Aorta (tissue), 5 donors: ENCODE results near the gene ANXA3. TPM values are rescaled to one million over a fixed set of nuclear protein-coding genes. Genes with fewer than 3 reads are reported as not detected.
A peak's percentile ranks its signal among the peaks of the same experiment; 100 is the strongest.

Experiments
- ATAC-seq: fragments of 200-7000 bp; cut with Tn5 transposase; one replicate; pipeline ENCODE4 v1.9.1; 2022; ENCODE audit warnings: moderate library complexity; ENCODE audit not compliant: low FRiP score
- DNase-seq, 2 donors: peaks; one replicate each; pipeline ENCODE4 v3.0.0-alpha.2; 2020
- H3K27ac ChIP-seq, 2 donors: one replicate each; pipeline ENCODE4 v1.5.1; 2013; ENCODE audit warnings: low read length in 2 of 2, mild to moderate bottlenecking in 2 of 2, moderate library complexity in 2 of 2, control low read depth in 1 of 2, inconsistent platforms in 1 of 2, low read depth in 1 of 2
- H3K27me3 ChIP-seq, 2 donors: one replicate each; pipeline ENCODE4 v1.6.1; 2013; ENCODE audit warnings: control low read depth in 1 of 2, low read length in 1 of 2, mild to moderate bottlenecking in 1 of 2, moderate library complexity in 1 of 2; ENCODE audit not compliant: insufficient read depth in 2 of 2, control insufficient read depth in 1 of 2
- H3K36me3 ChIP-seq, 2 donors: one replicate each; pipeline ENCODE4 v1.6.1; 2013; ENCODE audit warnings: control low read depth in 1 of 2, low read length in 1 of 2, mild to moderate bottlenecking in 1 of 2; ENCODE audit not compliant: insufficient read depth in 2 of 2, control insufficient read depth in 1 of 2
- H3K4me1 ChIP-seq, 2 donors: one replicate each; pipeline ENCODE4 v1.6.1; 2013; ENCODE audit warnings: low read length in 2 of 2, control low read depth in 1 of 2, mild to moderate bottlenecking in 1 of 2, moderate library complexity in 1 of 2; ENCODE audit not compliant: insufficient read depth in 2 of 2, control insufficient read depth in 1 of 2
- H3K4me3 ChIP-seq, 2 donors: one replicate each; pipeline ENCODE4 v1.5.1; 2013; ENCODE audit warnings: low read length in 2 of 2, control low read depth in 1 of 2, mild to moderate bottlenecking in 1 of 2
- H3K9me3 ChIP-seq: one replicate; pipeline ENCODE4 v1.6.1; 2013; ENCODE audit warnings: mild to moderate bottlenecking, low read length; ENCODE audit not compliant: control insufficient read depth
- WGBS, 2 donors: extraction: QIAGEN DNeasy Blood & Tissue Kit; methylation state at CpG; one replicate each; pipeline ENCODE4 v1.1.7; 2013; 5-methylcytosine and 5-hydroxymethylcytosine counted together
- intact Hi-C, 2 donors: fragments of 100-400 bp; cut with DNase I; formaldehyde crosslinking; loops; one replicate each; pipeline versions ENCODE4 v1.14.2 to v1.15.0; 2022
- polyA plus RNA-seq, 2 donors: library from polyadenylated mRNA; stranded (reverse); fragments of 200-250 nt; gene quantifications; one replicate each; pipeline ENCODE4 v1.2.3, GENCODE V29; 2013
- total RNA-seq, 2 donors: library from RNA; stranded (reverse); fragmentation: NEBNext Ultra II Directional; extraction: Animal tissue kit (Norgen Biotek cat#: 25700); gene quantifications; one replicate each; pipeline ENCODE4 v1.2.1, GENCODE V29; 2021
- donor health status: healthy with polysubstance abuse.
- donor health status: Bipolar disorder and iron deficiency.
- donor health status: DM: no; HTN: no; CAD: no.
- donor health status: DM: no; HTN: no; CAD: no.
- donor health status: DM: yes; HTN: yes; CAD: no.

The ANXA3 gene
- total and polyA plus RNA-seq, 4 donors = 5.0 to 54.0 (median 7.7) TPM

DNA sequence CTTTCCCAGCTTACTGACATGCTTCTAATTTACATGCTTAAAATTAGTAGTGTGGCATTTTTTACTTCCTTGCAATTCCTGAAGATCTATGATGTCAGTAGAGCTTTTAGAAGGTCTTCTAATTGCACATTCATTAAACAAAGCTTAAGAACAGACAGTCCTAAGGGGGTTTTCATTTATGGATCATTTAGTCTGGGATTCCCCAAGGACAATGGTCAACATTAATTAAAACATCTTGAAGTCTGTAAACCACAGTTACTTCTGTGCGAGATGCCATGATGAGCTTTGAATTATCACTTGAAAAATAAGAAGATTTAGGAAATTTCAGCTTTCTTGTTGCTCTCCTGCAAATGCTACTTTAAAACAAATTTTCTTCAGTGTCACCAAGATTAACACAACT lies 20.2 kb downstream of the ANXA3 start:
- no peaks in the 10 kb centered on the region for H3K4me1 ChIP-seq
- 96 to 98% methylated on average over 1 of the region's 1 CpG for WGBS, 2 donors
- no peak overlapping the region for H3K4me3 ChIP-seq
- no peak for DNase-seq
- H3K9me3 ChIP-seq = no peaks in the 10 kb centered on the region
- H3K27me3 ChIP-seq = no peaks in the 10 kb centered on the region
- H3K27ac ChIP-seq = no peak overlapping the region
- no peak for ATAC-seq
- H3K36me3 ChIP-seq = no peaks in the 10 kb centered on the region
- intact Hi-C loops = loop anchor here in 1 of 2 donors (10.0 kb wide), 1 partner anchor 1833 kb away; no protein-coding TSS in a partner anchor

DNA sequence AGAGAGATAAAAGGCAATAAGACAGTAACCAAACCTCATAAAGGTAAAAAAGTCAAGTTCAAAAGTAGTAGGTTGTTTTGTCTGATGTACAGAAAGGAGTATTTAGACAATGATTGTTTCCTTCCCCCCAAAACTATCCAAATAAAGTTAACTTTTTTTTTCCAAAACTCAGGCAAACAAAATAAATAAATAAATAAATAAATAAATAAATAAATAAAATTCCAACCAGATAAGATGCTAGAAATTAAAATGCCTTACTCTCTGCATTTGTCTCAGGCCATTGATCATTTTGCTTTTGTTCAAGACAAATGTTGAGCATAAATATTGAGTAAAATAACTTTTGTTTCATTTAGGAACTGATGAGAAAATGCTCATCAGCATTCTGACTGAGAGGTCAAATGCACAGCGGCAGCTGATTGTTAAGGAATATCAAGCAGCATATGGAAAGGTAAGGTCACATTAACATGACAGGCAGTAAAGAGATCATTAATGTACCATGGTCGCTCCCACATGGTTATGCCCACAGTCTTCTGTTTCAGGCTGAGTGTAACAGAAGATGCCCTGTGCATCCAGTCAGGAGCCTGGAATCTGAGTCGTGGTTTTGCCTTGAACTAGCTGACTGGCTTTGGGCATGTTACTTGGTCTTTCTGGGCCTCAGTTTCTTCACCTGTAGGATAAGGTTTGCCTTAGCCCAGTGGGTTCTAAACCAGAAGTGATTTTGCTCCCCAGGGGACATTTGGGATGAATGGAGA lies 27.3 kb downstream of the ANXA3 start:
- no peaks in the 10 kb centered on the region for H3K4me1 ChIP-seq
- no peak for DNase-seq
- no peak overlapping the region for H3K4me3 ChIP-seq
- no peaks in the 10 kb centered on the region for H3K27me3 ChIP-seq
- no peak overlapping the region for H3K27ac ChIP-seq
- H3K36me3 ChIP-seq = peaks cover 0 to 2% of the 10 kb centered on the region in 2 donors
- no peak for ATAC-seq
- intact Hi-C loops = loop anchor here in 1 of 2 donors (10.0 kb wide), 1 partner anchor 1826 kb away; no protein-coding TSS in a partner anchor
- 97 to 98% methylated on average over 3 of the region's 3 CpGs for WGBS, 2 donors
- no peaks in the 10 kb centered on the region for H3K9me3 ChIP-seq

DNA sequence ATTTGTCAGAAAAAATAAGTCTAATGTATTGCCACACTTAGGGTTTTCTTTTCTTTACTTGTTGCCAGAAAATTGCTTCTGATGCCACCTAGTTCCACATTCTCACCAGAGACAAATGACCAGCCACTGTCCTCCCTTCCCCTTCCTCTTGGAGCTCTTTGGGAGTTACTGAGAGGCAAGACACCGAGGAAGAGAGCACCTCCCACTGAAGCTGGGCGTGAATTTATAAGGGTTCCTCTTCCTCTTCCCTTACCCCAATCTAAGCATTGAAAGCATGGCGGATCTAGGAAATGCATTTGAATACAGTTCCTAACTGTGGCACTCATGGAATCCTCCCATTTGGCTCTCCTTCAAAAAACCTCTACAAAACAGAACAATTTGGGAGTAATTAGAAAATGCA lies 30.0 kb downstream of the ANXA3 start:
- intact Hi-C loops = no loop called here
- ATAC-seq = no peak
- Histone ChIP-seq H3K36me3 (peaks cover 0 to 2% of the 10 kb centered on the region in 2 donors), H3K27ac (no peak overlapping the region), H3K4me3 (no peak overlapping the region), H3K4me1 (no peaks in the 10 kb centered on the region), H3K9me3 (no peaks in the 10 kb centered on the region), H3K27me3 (no peaks in the 10 kb centered on the region)
- peak in 1 of 2 donors; percentile 64 for DNase-seq
- 84 to 89% methylated on average over 3 of the region's 3 CpGs for WGBS, 2 donors

DNA sequence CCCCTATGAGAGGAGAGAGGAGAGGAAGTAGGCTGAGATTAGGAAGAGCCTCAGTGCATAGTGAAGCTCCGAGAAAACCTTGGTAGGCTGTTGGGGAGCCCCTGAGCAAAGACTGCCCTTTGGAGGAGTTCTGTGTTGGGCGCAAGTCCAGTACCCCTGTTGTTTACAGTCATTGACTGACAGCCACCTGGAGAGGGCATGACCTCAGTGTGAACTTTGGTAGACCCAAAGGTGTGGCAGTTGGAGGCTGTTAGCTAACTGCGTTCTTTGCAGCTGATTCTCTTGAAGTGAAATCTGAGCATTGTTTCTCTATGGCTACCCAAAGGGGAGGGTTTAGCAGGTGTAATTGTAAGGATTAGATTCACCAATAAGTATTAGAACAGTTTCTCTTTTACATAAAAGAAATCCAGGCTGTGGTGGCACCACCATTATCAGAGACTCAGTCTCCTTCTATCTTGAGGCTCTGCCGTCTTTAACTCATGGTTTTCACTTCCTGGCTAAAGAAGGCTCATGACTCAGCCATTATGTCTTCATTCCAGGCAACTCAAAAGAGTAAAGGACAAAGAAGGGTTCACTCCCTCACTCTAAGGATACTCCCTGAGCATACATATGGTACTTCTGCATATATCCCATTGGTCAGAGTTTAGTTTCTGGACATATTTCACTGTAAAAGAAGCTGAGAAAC lies 33.4 kb downstream of the ANXA3 start:
- DNase-seq (no peak), ATAC-seq (no peak)
- WGBS, 2 donors = 95 to 97% methylated on average over 4 of the region's 4 CpGs
- Histone ChIP-seq H3K9me3 (no peaks in the 10 kb centered on the region), H3K4me3 (no peak overlapping the region), H3K27me3 (no peaks in the 10 kb centered on the region), H3K4me1 (no peaks in the 10 kb centered on the region), H3K27ac (no peak overlapping the region), H3K36me3 (peaks cover 0 to 2% of the 10 kb centered on the region in 2 donors)
- intact Hi-C loops = no loop called here

- Histone ChIP-seq H3K27me3 (no peaks in the 10 kb centered on the region), H3K36me3 (peaks cover 0 to 2% of the 10 kb centered on the region in 2 donors), H3K27ac (no peak overlapping the region), H3K9me3 (no peaks in the 10 kb centered on the region), H3K4me1 (no peaks in the 10 kb centered on the region), H3K4me3 (no peak overlapping the region)
- WGBS, 2 donors = 0 to 52% methylated on average over 1 of the region's 1 CpG
- no peak for DNase-seq
- intact Hi-C loops = no loop called here
- no peak for ATAC-seq
These were observed 34.1 kb downstream of the ANXA3 start for GRCh38 chr4:78585633-78586032.

DNA sequence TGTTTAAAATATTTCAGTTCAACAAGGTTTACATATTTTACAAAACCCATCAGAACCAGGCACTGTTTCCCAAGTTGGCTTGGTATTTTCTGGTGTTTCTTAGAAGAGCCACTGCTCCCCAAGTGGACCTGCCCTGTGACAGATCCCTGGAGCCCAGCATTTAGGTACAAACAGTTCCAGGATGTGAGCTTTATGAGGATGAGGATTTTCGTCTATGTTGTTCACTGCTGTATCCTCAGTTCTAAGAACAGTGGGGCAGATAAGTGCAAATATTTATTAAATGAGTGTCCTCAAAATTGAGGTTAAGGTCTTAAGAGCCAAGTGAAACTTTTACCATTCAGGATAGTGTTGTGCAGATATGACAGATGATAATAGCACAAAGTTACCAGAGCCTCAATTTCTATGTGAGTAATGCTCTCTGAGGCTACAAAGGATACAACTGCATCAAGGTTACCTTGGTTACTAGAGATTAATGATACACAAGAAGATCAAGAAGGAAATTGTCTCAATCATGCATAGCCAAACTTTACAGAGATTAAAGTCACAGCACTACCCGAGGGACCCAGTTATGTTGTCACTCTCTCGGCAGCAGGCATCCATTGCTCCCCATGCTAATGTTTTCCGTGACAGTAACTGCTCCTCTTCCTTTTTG lies 37.5 kb downstream of the ANXA3 start:
- Histone ChIP-seq H3K27ac (no peak overlapping the region), H3K36me3 (no peaks in the 10 kb centered on the region), H3K4me3 (no peak overlapping the region), H3K27me3 (no peaks in the 10 kb centered on the region), H3K9me3 (no peaks in the 10 kb centered on the region), H3K4me1 (no peaks in the 10 kb centered on the region)
- no peak for DNase-seq
- intact Hi-C loops = no loop called here
- WGBS, 2 donors = 66 to 68% methylated on average over 4 of the region's 4 CpGs
- no peak for ATAC-seq

GRCh38 chr4:78591404-78591803 lies 39.8 kb downstream of the ANXA3 start:
- Histone ChIP-seq H3K27me3 (no peaks in the 10 kb centered on the region), H3K36me3 (no peaks in the 10 kb centered on the region), H3K9me3 (no peaks in the 10 kb centered on the region), H3K4me3 (no peak overlapping the region), H3K27ac (no peak overlapping the region), H3K4me1 (no peaks in the 10 kb centered on the region)
- intact Hi-C loops = no loop called here
- no peak for ATAC-seq
- 6 to 12% methylated on average over 2 of the region's 2 CpGs for WGBS, 2 donors
- DNase-seq = no peak

DNA sequence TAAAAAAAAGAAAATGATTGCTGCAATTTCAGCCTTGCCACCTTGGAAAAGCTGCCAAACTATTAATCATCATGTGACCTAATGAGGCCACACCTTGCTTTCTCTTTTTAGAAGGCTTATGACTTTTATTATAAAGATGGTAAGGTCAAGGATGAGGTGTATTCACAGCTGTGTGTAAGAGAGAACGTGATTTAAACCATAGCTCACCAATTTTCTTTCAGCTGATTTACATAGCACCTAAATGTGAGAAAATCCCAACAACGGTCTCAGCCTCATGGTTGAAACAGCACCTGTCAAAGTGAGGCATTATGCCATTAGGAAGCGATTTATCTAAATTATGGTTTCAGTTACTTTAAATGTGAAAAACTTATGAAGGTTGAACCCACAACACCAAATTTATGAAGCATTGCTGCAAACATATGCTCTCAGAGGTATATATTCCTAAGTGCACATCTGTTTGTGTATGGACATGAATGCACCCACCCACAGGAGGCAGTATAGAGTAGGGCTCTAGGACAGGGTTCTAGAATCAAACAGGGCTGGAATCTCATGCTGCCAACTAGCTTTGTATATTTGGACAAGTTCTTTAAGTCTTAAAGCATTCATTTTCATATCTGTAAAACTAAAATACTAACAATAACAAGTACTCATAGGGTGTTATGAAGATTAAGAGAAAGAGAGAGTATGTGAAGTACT lies 40.7 kb downstream of the ANXA3 start:
- ATAC-seq (no peak), DNase-seq (no peak)

More for the DNA sequence above, 40.7 kb downstream of the ANXA3 start:
- no peak overlapping the region for H3K4me3 ChIP-seq
- H3K27ac ChIP-seq = no peak overlapping the region
- no peaks in the 10 kb centered on the region for H3K4me1 ChIP-seq
- WGBS, 2 donors = 78 to 79% methylated on average over 3 of the region's 3 CpGs
- intact Hi-C loops = no loop called here
- no peaks in the 10 kb centered on the region for H3K9me3 ChIP-seq
- H3K36me3 ChIP-seq = no peaks in the 10 kb centered on the region
- no peaks in the 10 kb centered on the region for H3K27me3 ChIP-seq
